SK-N-SH treated with all-trans-retinoic acid at 6 μM for 48 hours (cell line): ENCODE results near the gene PPP6C.
"Not testable (repeated sequence)": the region's sequence is repeated elsewhere in the genome, so short reads cannot be mapped to it uniquely, and the experiment has no call there.

Experiments used
- ATAC-seq: fragments of 200-7000 bp; cut with Tn5 transposase; 3 replicates; pipeline ENCODE4 v1.9.1; 2020; ENCODE audit warnings: mild to moderate bottlenecking, moderate library complexity
- BACH2 ChIP-seq: fragments of 250-450 bp; sonication (Bioruptor Pico); IDR thresholded peaks from 2 replicates; pipeline ENCODE4 v1.9.0; 2021; ENCODE audit warnings: mild to moderate bottlenecking, borderline replicate concordance
- CREB5 ChIP-seq: fragments of 250-450 bp; sonication (Bioruptor Pico); IDR thresholded peaks from 2 replicates; pipeline ENCODE4 v1.5.1; 2020; ENCODE audit warnings: low read depth, mild to moderate bottlenecking, moderate library complexity
- CSDC2 ChIP-seq: fragments of 250-450 bp; sonication (Bioruptor Pico); IDR thresholded peaks from 2 replicates; pipeline ENCODE4 v1.5.0; 2020; ENCODE audit warnings: mild to moderate bottlenecking, moderate library complexity
- ESRRG ChIP-seq: fragments of 250-450 bp; sonication (Bioruptor Pico); IDR thresholded peaks from 2 replicates; pipeline ENCODE4 v1.6.1; 2021; ENCODE audit warnings: mild to moderate bottlenecking
- GLIS3 ChIP-seq: fragments of 250-450 bp; sonication (Bioruptor Pico); IDR thresholded peaks from 2 replicates; pipeline ENCODE4 v1.5.0; 2020; ENCODE audit warnings: mild to moderate bottlenecking, moderate library complexity
- ISL1 ChIP-seq: fragments of 250-450 bp; sonication (Bioruptor Pico); IDR thresholded peaks from 2 replicates; pipeline ENCODE4 v2.1.2; 2022; ENCODE audit warnings: mild to moderate bottlenecking, moderate library complexity
- POU6F1 ChIP-seq: fragments of 250-450 bp; sonication (Bioruptor Pico); IDR thresholded peaks from 2 replicates; pipeline ENCODE4 v1.8.0; 2021; ENCODE audit warnings: low read depth, mild to moderate bottlenecking, moderate library complexity, borderline replicate concordance
- PPARA ChIP-seq: fragments of 250-450 bp; sonication (Bioruptor Pico); IDR thresholded peaks from 2 replicates; pipeline ENCODE4 v1.5.0; 2020; ENCODE audit warnings: mild to moderate bottlenecking, borderline replicate concordance
- RARB ChIP-seq: fragments of 250-450 bp; sonication (Bioruptor Pico); IDR thresholded peaks from 2 replicates; pipeline ENCODE4 v1.8.0; 2021; ENCODE audit warnings: mild to moderate bottlenecking, moderate library complexity
- SNAI2 ChIP-seq: fragments of 250-450 bp; sonication (Bioruptor Pico); IDR thresholded peaks from 2 replicates; pipeline ENCODE4 v1.5.0; 2020; ENCODE audit warnings: mild to moderate bottlenecking, moderate library complexity
- TCF4 ChIP-seq: fragments of 250-450 bp; sonication (Bioruptor Pico); IDR thresholded peaks from 2 replicates; pipeline ENCODE4 v1.8.0; 2021; ENCODE audit warnings: mild to moderate bottlenecking, moderate library complexity, borderline replicate concordance
- ZC3H10 ChIP-seq: fragments of 250-450 bp; sonication (Bioruptor Pico); IDR thresholded peaks from 2 replicates; pipeline ENCODE4 v1.5.1; 2021; ENCODE audit warnings: mild to moderate bottlenecking, moderate library complexity
- ZFP3 ChIP-seq: fragments of 250-450 bp; sonication (Bioruptor Pico); IDR thresholded peaks from 2 replicates; pipeline ENCODE4 v1.5.0; 2020; ENCODE audit warnings: mild to moderate bottlenecking, moderate library complexity
- ZNF70 ChIP-seq: fragments of 450-650 bp; formaldehyde crosslinking; IDR thresholded peaks from 2 replicates; pipeline ENCODE4 v1.5.0; 2020; ENCODE audit warnings: mild to moderate bottlenecking, moderate library complexity
- ZNF8 ChIP-seq: fragments of 450-650 bp; formaldehyde crosslinking; IDR thresholded peaks from 2 replicates; pipeline ENCODE4 v1.5.0; 2020; ENCODE audit warnings: mild to moderate bottlenecking, moderate library complexity
- TF ChIP-seq, protein P1 (sequence below): fragments of 250-450 bp; sonication (Bioruptor Pico); IDR thresholded peaks from 2 replicates; pipeline ENCODE4 v1.5.1; 2021; ENCODE audit warnings: mild to moderate bottlenecking, moderate library complexity
- TF ChIP-seq, protein P2 (sequence below): fragments of 250-450 bp; sonication (Bioruptor Pico); IDR thresholded peaks from 2 replicates; pipeline ENCODE4 v1.5.0; 2020; ENCODE audit warnings: mild to moderate bottlenecking, moderate library complexity

PPP6C gene

GRCh38 chr9:125119643-125120286 is 69.8 kb downstream of the PPP6C start:
- peak; percentile 67 for TF ChIP-seq TCF4 (CRISPR knock-in tag)
- TF ChIP-seq ISL1 = peak; percentile 88
- TF ChIP-seq ZC3H10 (CRISPR knock-in tag) = no peak
- TF ChIP-seq, protein P1, sequence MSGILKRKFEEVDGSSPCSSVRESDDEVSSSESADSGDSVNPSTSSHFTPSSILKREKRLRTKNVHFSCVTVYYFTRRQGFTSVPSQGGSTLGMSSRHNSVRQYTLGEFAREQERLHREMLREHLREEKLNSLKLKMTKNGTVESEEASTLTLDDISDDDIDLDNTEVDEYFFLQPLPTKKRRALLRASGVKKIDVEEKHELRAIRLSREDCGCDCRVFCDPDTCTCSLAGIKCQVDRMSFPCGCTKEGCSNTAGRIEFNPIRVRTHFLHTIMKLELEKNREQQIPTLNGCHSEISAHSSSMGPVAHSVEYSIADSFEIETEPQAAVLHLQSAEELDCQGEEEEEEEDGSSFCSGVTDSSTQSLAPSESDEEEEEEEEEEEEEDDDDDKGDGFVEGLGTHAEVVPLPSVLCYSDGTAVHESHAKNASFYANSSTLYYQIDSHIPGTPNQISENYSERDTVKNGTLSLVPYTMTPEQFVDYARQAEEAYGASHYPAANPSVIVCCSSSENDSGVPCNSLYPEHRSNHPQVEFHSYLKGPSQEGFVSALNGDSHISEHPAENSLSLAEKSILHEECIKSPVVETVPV (CRISPR knock-in tag) = no peak
- TF ChIP-seq, protein P2, sequence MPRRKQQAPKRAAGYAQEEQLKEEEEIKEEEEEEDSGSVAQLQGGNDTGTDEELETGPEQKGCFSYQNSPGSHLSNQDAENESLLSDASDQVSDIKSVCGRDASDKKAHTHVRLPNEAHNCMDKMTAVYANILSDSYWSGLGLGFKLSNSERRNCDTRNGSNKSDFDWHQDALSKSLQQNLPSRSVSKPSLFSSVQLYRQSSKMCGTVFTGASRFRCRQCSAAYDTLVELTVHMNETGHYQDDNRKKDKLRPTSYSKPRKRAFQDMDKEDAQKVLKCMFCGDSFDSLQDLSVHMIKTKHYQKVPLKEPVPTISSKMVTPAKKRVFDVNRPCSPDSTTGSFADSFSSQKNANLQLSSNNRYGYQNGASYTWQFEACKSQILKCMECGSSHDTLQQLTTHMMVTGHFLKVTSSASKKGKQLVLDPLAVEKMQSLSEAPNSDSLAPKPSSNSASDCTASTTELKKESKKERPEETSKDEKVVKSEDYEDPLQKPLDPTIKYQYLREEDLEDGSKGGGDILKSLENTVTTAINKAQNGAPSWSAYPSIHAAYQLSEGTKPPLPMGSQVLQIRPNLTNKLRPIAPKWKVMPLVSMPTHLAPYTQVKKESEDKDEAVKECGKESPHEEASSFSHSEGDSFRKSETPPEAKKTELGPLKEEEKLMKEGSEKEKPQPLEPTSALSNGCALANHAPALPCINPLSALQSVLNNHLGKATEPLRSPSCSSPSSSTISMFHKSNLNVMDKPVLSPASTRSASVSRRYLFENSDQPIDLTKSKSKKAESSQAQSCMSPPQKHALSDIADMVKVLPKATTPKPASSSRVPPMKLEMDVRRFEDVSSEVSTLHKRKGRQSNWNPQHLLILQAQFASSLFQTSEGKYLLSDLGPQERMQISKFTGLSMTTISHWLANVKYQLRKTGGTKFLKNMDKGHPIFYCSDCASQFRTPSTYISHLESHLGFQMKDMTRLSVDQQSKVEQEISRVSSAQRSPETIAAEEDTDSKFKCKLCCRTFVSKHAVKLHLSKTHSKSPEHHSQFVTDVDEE (CRISPR knock-in tag) = peak; percentile 64; the same call in 1 of the 2 replicates
- ATAC-seq = peak; percentile 93

- ATAC-seq = not testable (repeated sequence)
Observed at GRCh38 chr9:125118696-125119095, 70.9 kb downstream of the PPP6C start.

GRCh38 chr9:125114503-125114902 is 75.1 kb downstream of the PPP6C start:
- ATAC-seq = not testable (repeated sequence)

GRCh38 chr9:125110464-125110863 is 79.1 kb downstream of the PPP6C start:
- TF ChIP-seq ZFP3 (CRISPR knock-in tag) = no peak
- TF ChIP-seq SNAI2 (CRISPR knock-in tag) = no peak
- no peak for TF ChIP-seq PPARA
- TF ChIP-seq CSDC2 (CRISPR knock-in tag) = no peak
- no peak for TF ChIP-seq BACH2 (CRISPR knock-in tag)
- TF ChIP-seq RARB (CRISPR knock-in tag) = no peak
- TF ChIP-seq CREB5 (CRISPR knock-in tag) = no peak
- no peak for TF ChIP-seq ZNF70 (CRISPR knock-in tag)
- TF ChIP-seq GLIS3 (CRISPR knock-in tag) = no peak
- TF ChIP-seq, protein P2 (CRISPR knock-in tag) = no peak
- TF ChIP-seq ESRRG (CRISPR knock-in tag) = no peak
- TF ChIP-seq POU6F1 (CRISPR knock-in tag) = no peak
- TF ChIP-seq ZNF8 (CRISPR knock-in tag) = no peak
- ATAC-seq = no peak

GRCh38 chr9:125108541-125108940 is 81.1 kb downstream of the PPP6C start:
- ATAC-seq = not testable (repeated sequence)
